Measurements from ENCODE around the gene SPATA18. TPM values are rescaled to one million over a fixed set of nuclear protein-coding genes. Genes with fewer than 3 reads are reported as not detected.

The SPATA18 gene
- total and polyA plus RNA-seq, 12 donors, result 0.16 to 2.0 (median 1.3) TPM

DNA sequence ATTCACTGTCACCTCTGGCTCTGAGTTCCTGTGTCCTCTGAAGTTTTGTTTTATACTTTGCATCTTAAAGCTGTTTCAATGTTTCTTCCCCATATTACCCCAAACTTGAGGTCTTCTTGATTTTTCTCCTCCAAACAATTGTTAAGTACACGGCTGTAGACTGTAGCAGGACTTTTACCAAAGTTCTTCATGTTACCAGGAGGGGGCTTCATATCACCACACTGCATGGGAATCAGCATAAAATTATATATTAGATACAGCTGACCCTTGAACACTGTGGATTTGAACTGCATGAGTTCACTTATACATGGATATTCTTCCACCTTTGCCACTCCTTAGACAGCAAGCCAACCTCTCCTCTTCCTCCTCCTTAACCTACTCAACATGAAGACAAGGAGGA is 56.6 kb downstream of the SPATA18 start:
- H3K36me3 ChIP-seq, result no peaks in the 10 kb centered on the region
- DNase-seq (no peak), ATAC-seq (no peak)
- TF ChIP-seq, protein P1, sequence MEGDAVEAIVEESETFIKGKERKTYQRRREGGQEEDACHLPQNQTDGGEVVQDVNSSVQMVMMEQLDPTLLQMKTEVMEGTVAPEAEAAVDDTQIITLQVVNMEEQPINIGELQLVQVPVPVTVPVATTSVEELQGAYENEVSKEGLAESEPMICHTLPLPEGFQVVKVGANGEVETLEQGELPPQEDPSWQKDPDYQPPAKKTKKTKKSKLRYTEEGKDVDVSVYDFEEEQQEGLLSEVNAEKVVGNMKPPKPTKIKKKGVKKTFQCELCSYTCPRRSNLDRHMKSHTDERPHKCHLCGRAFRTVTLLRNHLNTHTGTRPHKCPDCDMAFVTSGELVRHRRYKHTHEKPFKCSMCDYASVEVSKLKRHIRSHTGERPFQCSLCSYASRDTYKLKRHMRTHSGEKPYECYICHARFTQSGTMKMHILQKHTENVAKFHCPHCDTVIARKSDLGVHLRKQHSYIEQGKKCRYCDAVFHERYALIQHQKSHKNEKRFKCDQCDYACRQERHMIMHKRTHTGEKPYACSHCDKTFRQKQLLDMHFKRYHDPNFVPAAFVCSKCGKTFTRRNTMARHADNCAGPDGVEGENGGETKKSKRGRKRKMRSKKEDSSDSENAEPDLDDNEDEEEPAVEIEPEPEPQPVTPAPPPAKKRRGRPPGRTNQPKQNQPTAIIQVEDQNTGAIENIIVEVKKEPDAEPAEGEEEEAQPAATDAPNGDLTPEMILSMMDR (IDR thresholded peaks at IDR 0.05), result peak in 2 of 9 donors; percentile 11 to 23
- H3K4me1 ChIP-seq, result peaks cover 0 to 4% (median 0%) of the 10 kb centered on the region in 9 donors
- 62 to 80% methylated on average over 1 of the region's 1 CpG for WGBS, 2 donors
- no peak overlapping the region for H3K27ac ChIP-seq
- H3K4me3 ChIP-seq, result no peak overlapping the region
- peaks cover 0 to 2% (median 0%) of the 10 kb centered on the region in 7 donors for H3K27me3 ChIP-seq
- intact Hi-C loops (cut with DNase I), result loop anchor here in 1 of 10 donors (10.0 kb wide), 1 partner anchor 877 kb away; no protein-coding TSS in a partner anchor
- peaks cover 0 to 4% (median 0%) of the 10 kb centered on the region in 11 donors for H3K9me3 ChIP-seq

DNA sequence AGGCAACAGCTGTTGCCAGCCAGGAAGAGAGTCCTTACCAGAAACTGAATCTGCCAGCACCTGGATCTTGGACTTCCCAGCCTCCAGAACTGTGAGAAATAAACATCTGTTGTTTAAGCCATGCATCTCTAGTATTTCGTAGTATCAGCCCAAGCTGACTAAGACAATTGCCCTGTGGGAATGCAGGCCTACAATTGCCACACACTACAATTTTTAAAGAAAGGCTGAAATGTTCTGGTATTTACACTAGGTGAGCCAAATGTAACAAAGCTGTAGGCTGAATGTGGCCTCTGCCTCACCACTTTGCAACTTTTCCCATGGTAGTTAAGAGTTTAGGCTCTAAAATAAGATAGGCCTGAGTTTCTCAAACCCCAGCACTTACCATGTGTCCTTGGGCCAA is 59.1 kb downstream of the SPATA18 start:
- peaks cover 0 to 2% (median 0%) of the 10 kb centered on the region in 7 donors for H3K27me3 ChIP-seq
- no peak overlapping the region for H3K4me3 ChIP-seq
- peaks cover 0 to 4% (median 0%) of the 10 kb centered on the region in 9 donors for H3K4me1 ChIP-seq
- H3K9me3 ChIP-seq, result peaks cover 0 to 4% (median 0%) of the 10 kb centered on the region in 11 donors
- no peaks in the 10 kb centered on the region for H3K36me3 ChIP-seq
- TF ChIP-seq, protein P1 (IDR thresholded peaks at IDR 0.05), result no peak
- no peak for DNase-seq
- WGBS, 2 donors, result 94 to 96% methylated on average over 1 of the region's 1 CpG
- ATAC-seq, result peak in 1 of 8 donors; percentile 33
- intact Hi-C loops (cut with DNase I), result loop anchor here in 1 of 10 donors (10.0 kb wide), 1 partner anchor 65 kb away; no protein-coding TSS in a partner anchor
- no peak overlapping the region for H3K27ac ChIP-seq

DNA sequence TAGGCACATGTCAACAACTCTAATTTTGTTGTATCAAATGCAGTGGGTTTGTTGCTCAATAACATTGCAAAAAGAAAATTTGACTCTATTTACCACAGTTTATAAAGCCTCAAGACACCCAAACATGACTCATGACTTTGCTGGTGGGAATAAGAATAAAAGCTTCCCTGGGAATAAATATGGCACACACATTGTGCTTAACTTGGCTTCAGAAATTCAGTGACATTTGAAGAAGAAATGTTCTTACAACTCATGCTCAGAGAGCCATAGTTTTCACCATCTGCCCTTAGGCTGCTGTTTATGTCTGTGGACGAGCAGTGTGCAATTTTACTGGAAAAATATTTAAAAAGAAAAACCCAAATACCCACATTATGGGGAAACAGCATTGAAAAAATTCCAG is 60.9 kb downstream of the SPATA18 start:
- TF ChIP-seq, protein P1 (IDR thresholded peaks at IDR 0.05), result no peak
- DNase-seq (no peak), ATAC-seq (no peak)
- intact Hi-C loops (cut with DNase I), result loop anchor here in 1 of 10 donors (10.0 kb wide), 1 partner anchor 63 kb away; no protein-coding TSS in a partner anchor
- Histone ChIP-seq H3K36me3 (no peaks in the 10 kb centered on the region), H3K4me3 (no peak overlapping the region), H3K4me1 (peaks cover 0 to 4% (median 0%) of the 10 kb centered on the region in 9 donors), H3K27ac (no peak overlapping the region), H3K27me3 (peaks cover 0 to 4% (median 0%) of the 10 kb centered on the region in 7 donors), H3K9me3 (peaks cover 0 to 4% (median 0%) of the 10 kb centered on the region in 11 donors)
- WGBS, 2 donors, result 58 to 85% methylated on average over 1 of the region's 1 CpG

DNA sequence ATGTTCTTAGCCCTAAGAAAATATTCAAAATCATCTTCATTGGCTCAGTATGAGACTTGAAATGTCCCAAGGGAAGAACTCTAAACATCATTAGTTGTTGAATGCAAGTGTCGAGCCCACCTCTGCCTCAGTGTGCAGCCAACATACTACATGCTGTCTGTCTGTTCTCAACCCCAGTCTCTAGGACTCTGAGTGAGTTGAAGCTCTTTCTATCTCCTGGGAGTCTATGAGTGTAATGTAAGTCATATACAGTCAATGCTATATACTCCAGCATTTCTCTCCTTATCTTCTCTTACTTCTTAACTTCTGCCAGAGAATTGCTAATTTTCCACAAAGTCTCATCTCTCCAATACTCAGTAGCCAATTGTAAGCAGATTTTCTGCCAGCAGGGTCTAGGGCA is 61.3 kb downstream of the SPATA18 start:
- H3K4me3 ChIP-seq, result no peak overlapping the region
- ATAC-seq (no peak), DNase-seq (no peak)
- peaks cover 0 to 4% (median 0%) of the 10 kb centered on the region in 11 donors for H3K9me3 ChIP-seq
- 63 to 65% methylated on average over 1 of the region's 1 CpG for WGBS, 2 donors
- peaks cover 0 to 4% (median 0%) of the 10 kb centered on the region in 9 donors for H3K4me1 ChIP-seq
- no peaks in the 10 kb centered on the region for H3K36me3 ChIP-seq
- TF ChIP-seq, protein P1 (IDR thresholded peaks at IDR 0.05), result no peak
- no peak overlapping the region for H3K27ac ChIP-seq
- peaks cover 0 to 4% (median 0%) of the 10 kb centered on the region in 7 donors for H3K27me3 ChIP-seq
- intact Hi-C loops (cut with DNase I), result loop anchor here in 1 of 10 donors (10.0 kb wide), 1 partner anchor 62 kb away; no protein-coding TSS in a partner anchor

All from heart right ventricle (tissue), 16 donors.